ENCODE data around the gene MAP6. TPM values are rescaled to one million over a fixed set of nuclear protein-coding genes. Genes with fewer than 3 reads are reported as not detected.

Gene MAP6
- total RNA-seq, 2 experiments from 2014 or later, result not detected

- H3K4me3 Mint-ChIP-seq, result no peak overlapping the region
- Histone ChIP-seq H3K27me3 (ENCODE audit: control insufficient read depth in 1 of 2, insufficient read depth in 2 of 2, low read length in 2 of 2) (no peaks in the 10 kb centered on the region), H3K9me3 (ENCODE audit: control insufficient read depth in 1 of 2, insufficient read depth in 1 of 2, low read length in 2 of 2) (no peaks in the 10 kb centered on the region), H3K4me3 (ENCODE audit: low read length) (no peak overlapping the region), H3K36me3 (ENCODE audit: insufficient read depth, low read length) (peaks cover 35% of the 10 kb centered on the region), H3K27ac (ENCODE audit: low read depth in 1 of 2, low read length in 2 of 2) (no peak overlapping the region), H3K4me1 (ENCODE audit: insufficient read depth, low read length) (peaks cover 18% of the 10 kb centered on the region)
- intact Hi-C loops (cut with DNase I, micrococcal nuclease), result no loop called here
- TF ChIP-seq CTCF (IDR thresholded peaks at IDR 0.05), result no peak
- H3K4me1 Mint-ChIP-seq (ENCODE audit: low read depth), result peaks cover 17% of the 10 kb centered on the region
- H3K27ac Mint-ChIP-seq, result no peak overlapping the region
- ChIA-PET CTCF (no interaction called here), POLR2A (no interaction called here)
- ATAC-seq (ENCODE audit: poor library complexity), result no peak
- no peaks in the 10 kb centered on the region for H3K9me3 Mint-ChIP-seq
- no peak for DNase-seq
- no peaks in the 10 kb centered on the region for H3K27me3 Mint-ChIP-seq
- peaks cover 49% of the 10 kb centered on the region for H3K36me3 Mint-ChIP-seq (ENCODE audit: low read depth)
Measured at GRCh38 chr11:75568616-75569219, 100.1 kb downstream of the MAP6 start.

DNA sequence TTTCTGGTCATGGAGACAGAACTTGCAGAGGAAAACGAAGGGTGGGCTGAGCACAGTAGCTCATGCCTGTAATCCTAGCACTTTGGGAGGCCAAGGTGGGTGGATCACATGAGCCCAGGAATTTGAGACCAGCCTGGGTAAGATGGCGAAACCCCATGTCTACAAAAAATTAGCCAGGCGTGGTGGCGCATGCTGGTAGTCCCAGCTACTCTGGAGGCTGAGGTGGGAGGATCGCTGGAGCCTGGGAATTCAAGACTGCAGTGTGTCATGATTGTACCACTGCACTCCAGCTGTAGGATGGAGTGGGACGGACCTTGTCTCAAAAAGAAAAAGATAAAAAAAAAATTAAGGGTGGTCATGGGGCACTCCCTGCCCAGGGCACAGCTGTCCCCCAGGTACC lies 100.9 kb downstream of the MAP6 start:
- no peaks in the 10 kb centered on the region for H3K27me3 ChIP-seq (ENCODE audit: control insufficient read depth in 1 of 2, insufficient read depth in 2 of 2, low read length in 2 of 2)
- ATAC-seq (ENCODE audit: poor library complexity), result no peak
- Mint-ChIP-seq H3K27ac (no peak overlapping the region), H3K4me1 (ENCODE audit: low read depth) (peaks cover 25% of the 10 kb centered on the region), H3K27me3 (no peaks in the 10 kb centered on the region), H3K36me3 (ENCODE audit: low read depth) (peaks cover 45% of the 10 kb centered on the region), H3K4me3 (no peak overlapping the region), H3K9me3 (no peaks in the 10 kb centered on the region)
- H3K9me3 ChIP-seq (ENCODE audit: control insufficient read depth in 1 of 2, insufficient read depth in 1 of 2, low read length in 2 of 2), result no peaks in the 10 kb centered on the region
- peaks cover 26% of the 10 kb centered on the region for H3K4me1 ChIP-seq (ENCODE audit: insufficient read depth, low read length)
- intact Hi-C loops (cut with DNase I, micrococcal nuclease), result no loop called here
- DNase-seq, result no peak
- H3K36me3 ChIP-seq (ENCODE audit: insufficient read depth, low read length), result peaks cover 35% of the 10 kb centered on the region
- ChIA-PET CTCF (no interaction called here), POLR2A (no interaction called here)
- TF ChIP-seq CTCF (IDR thresholded peaks at IDR 0.05), result no peak
- no peak overlapping the region for H3K4me3 ChIP-seq (ENCODE audit: low read length)
- no peak overlapping the region for H3K27ac ChIP-seq (ENCODE audit: low read depth in 1 of 2, low read length in 2 of 2)

DNA sequence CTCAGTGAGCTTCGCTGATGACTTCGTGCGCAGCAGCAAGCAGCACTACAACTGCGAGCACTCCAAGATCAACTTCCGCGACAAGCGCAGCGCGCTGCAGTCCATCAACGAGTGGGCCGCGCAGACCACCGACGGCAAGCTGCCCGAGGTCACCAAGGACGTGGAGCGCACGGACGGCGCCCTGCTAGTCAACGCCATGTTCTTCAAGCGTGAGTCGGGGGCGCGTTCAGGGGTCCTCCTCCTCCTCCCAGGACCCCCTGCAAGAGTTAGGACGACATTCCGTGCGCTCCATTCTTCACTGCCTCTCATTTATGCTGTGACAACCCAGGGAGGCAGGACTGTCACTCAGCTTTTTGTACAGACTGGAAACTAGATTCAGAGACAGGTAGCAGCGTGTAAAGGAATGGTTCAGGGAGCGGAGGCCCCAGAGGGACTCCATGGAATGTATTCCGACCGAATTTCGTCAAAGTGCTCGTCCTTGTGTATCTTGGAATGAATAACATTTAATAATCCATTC lies 102.0 kb downstream of the MAP6 start:
- H3K36me3 ChIP-seq (ENCODE audit: insufficient read depth, low read length), result peaks cover 32% of the 10 kb centered on the region
- H3K9me3 Mint-ChIP-seq, result no peaks in the 10 kb centered on the region
- H3K4me1 ChIP-seq (ENCODE audit: insufficient read depth, low read length), result peaks cover 33% of the 10 kb centered on the region
- ATAC-seq (ENCODE audit: poor library complexity) (no peak), DNase-seq (no peak)
- ChIA-PET POLR2A (no interaction called here), CTCF (no interaction called here)
- no peak overlapping the region for H3K27ac ChIP-seq (ENCODE audit: low read depth in 1 of 2, low read length in 2 of 2)
- peaks cover 42% of the 10 kb centered on the region for H3K36me3 Mint-ChIP-seq (ENCODE audit: low read depth)
- TF ChIP-seq CTCF (IDR thresholded peaks at IDR 0.05), result no peak
- no peaks in the 10 kb centered on the region for H3K27me3 ChIP-seq (ENCODE audit: control insufficient read depth in 1 of 2, insufficient read depth in 2 of 2, low read length in 2 of 2)
- no peak overlapping the region for H3K4me3 ChIP-seq (ENCODE audit: low read length)
- no peak overlapping the region for H3K4me3 Mint-ChIP-seq
- no peak overlapping the region for H3K27ac Mint-ChIP-seq
- H3K9me3 ChIP-seq (ENCODE audit: control insufficient read depth in 1 of 2, insufficient read depth in 1 of 2, low read length in 2 of 2), result no peaks in the 10 kb centered on the region
- intact Hi-C loops (cut with DNase I, micrococcal nuclease), result no loop called here
- no peaks in the 10 kb centered on the region for H3K27me3 Mint-ChIP-seq
- H3K4me1 Mint-ChIP-seq (ENCODE audit: low read depth), result peaks cover 36% of the 10 kb centered on the region
